GM23338 (cell line): ENCODE results near the gene CPSF4L.

Source experiments
- EZH2 ChIP-seq: fragments of 200-600 bp; sonication (generic); IDR thresholded peaks from one replicate; pipeline ENCODE4 v1.8.0; 2017; ENCODE audit warnings: antibody characterized with exemption, mild to moderate bottlenecking, low read depth; ENCODE audit not compliant: unreplicated experiment
- EZH2phosphoT487 ChIP-seq: fragments of 200-600 bp; sonication (generic); IDR thresholded peaks from one replicate; pipeline ENCODE4 v1.8.1; 2018; ENCODE audit warnings: antibody characterized with exemption; ENCODE audit not compliant: unreplicated experiment
- POLR2AphosphoS5 ChIP-seq: IDR thresholded peaks from 2 replicates; pipeline ENCODE4 v1.6.1; 2016; ENCODE audit warnings: antibody characterized with exemption, low read depth
- STAT1 ChIP-seq: IDR thresholded peaks from one replicate; pipeline ENCODE4 v1.6.1; 2016; ENCODE audit warnings: antibody characterized with exemption; ENCODE audit not compliant: unreplicated experiment
- TF ChIP-seq, protein P1 (sequence below), 2 experiments: fragments of 200-600 bp in 1 of 2; sonication (generic) in 1 of 2; conservative IDR thresholded peaks; 2 replicates each; pipeline versions ENCODE4 v1.5.1 to v1.6.1; 2016 to 2017; ENCODE audit warnings: antibody characterized with exemption in 2 of 2, low read depth in 2 of 2, mild to moderate bottlenecking in 2 of 2, moderate library complexity in 1 of 2
- TF ChIP-seq, protein P2 (sequence below): IDR thresholded peaks from one replicate; pipeline ENCODE4 v1.6.1; 2018; ENCODE audit warnings: antibody characterized with exemption; ENCODE audit not compliant: unreplicated experiment

DNA sequence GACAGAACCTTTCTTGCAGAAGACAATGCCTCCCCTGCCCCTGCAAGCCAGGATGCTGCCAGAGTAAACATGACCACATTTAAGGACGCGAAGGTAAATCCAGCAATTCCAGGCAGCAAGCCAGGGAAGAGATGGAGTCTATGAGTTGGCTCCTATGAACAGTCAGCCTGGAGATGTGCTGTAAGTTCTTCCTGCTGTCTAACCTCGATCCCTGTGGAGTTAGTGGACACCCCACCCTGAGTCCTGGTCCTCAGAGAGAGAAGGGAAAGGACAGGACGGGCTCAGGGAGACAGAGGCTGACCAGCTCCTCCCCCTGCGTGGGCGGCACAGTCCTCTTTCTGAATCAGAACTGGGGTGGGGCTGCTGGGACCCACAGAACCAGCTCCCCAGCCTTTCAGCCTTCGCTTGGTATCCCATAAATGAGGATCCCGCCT is 25.2 kb upstream of the CPSF4L start:
- TF ChIP-seq, protein P1, sequence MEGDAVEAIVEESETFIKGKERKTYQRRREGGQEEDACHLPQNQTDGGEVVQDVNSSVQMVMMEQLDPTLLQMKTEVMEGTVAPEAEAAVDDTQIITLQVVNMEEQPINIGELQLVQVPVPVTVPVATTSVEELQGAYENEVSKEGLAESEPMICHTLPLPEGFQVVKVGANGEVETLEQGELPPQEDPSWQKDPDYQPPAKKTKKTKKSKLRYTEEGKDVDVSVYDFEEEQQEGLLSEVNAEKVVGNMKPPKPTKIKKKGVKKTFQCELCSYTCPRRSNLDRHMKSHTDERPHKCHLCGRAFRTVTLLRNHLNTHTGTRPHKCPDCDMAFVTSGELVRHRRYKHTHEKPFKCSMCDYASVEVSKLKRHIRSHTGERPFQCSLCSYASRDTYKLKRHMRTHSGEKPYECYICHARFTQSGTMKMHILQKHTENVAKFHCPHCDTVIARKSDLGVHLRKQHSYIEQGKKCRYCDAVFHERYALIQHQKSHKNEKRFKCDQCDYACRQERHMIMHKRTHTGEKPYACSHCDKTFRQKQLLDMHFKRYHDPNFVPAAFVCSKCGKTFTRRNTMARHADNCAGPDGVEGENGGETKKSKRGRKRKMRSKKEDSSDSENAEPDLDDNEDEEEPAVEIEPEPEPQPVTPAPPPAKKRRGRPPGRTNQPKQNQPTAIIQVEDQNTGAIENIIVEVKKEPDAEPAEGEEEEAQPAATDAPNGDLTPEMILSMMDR (conservative IDR thresholded peaks at IDR 0.05; ENCODE audit: low read depth in 2 of 2) = no peak
- TF ChIP-seq EZH2 = no peak
- TF ChIP-seq POLR2AphosphoS5 = no peak
- TF ChIP-seq, protein P2, sequence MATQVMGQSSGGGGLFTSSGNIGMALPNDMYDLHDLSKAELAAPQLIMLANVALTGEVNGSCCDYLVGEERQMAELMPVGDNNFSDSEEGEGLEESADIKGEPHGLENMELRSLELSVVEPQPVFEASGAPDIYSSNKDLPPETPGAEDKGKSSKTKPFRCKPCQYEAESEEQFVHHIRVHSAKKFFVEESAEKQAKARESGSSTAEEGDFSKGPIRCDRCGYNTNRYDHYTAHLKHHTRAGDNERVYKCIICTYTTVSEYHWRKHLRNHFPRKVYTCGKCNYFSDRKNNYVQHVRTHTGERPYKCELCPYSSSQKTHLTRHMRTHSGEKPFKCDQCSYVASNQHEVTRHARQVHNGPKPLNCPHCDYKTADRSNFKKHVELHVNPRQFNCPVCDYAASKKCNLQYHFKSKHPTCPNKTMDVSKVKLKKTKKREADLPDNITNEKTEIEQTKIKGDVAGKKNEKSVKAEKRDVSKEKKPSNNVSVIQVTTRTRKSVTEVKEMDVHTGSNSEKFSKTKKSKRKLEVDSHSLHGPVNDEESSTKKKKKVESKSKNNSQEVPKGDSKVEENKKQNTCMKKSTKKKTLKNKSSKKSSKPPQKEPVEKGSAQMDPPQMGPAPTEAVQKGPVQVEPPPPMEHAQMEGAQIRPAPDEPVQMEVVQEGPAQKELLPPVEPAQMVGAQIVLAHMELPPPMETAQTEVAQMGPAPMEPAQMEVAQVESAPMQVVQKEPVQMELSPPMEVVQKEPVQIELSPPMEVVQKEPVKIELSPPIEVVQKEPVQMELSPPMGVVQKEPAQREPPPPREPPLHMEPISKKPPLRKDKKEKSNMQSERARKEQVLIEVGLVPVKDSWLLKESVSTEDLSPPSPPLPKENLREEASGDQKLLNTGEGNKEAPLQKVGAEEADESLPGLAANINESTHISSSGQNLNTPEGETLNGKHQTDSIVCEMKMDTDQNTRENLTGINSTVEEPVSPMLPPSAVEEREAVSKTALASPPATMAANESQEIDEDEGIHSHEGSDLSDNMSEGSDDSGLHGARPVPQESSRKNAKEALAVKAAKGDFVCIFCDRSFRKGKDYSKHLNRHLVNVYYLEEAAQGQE = no peak
- no peak for TF ChIP-seq STAT1
- no peak for TF ChIP-seq EZH2phosphoT487
